Omental fat pad (tissue), 4 donors: Measurements from ENCODE around the gene RTTN. TPM values are rescaled to one million over a fixed set of nuclear protein-coding genes. Genes with fewer than 3 reads are reported as not detected.

ENCODE experiments used
- ATAC-seq: fragments of 150-250 bp; one replicate; pipeline ENCODE4 v1.9.1; 2016; ENCODE audit warnings: mild to moderate bottlenecking, moderate library complexity; ENCODE audit not compliant: low FRiP score
- DNase-seq: peaks from one replicate; pipeline ENCODE4 v3.0.0-alpha.2; 2019; ENCODE audit warnings: low spot score
- CTCF ChIP-seq, 3 donors: fragments of 450-650 bp; IDR thresholded peaks; one replicate each; pipeline ENCODE4 v1.5.1; 2016 to 2017; ENCODE audit warnings: antibody characterized with exemption in 3 of 3, mild to moderate bottlenecking in 3 of 3, moderate library complexity in 2 of 3
- total RNA-seq, 4 donors: library from RNA; depleted of rRNA; stranded (reverse); fragments of >200 nt; gene quantifications; one replicate each; pipeline ENCODE4 v1.1.0, GENCODE V29; 2016

Gene RTTN
- total RNA-seq, 4 donors from 2014 or later, result 9.7 to 23.5 (median 11.0) TPM

- DNase-seq, result no peak
- ATAC-seq, result no peak
- no peak for TF ChIP-seq CTCF (IDR thresholded peaks at IDR 0.05)
These were observed 190.4 kb downstream of the RTTN start for GRCh38 chr18:70015127-70015526.

GRCh38 chr18:70005580-70005979, 199.9 kb downstream of the RTTN start:
- no peak for TF ChIP-seq CTCF (IDR thresholded peaks at IDR 0.05)
- ATAC-seq (no peak), DNase-seq (no peak)

- TF ChIP-seq CTCF (IDR thresholded peaks at IDR 0.05), result no peak
- DNase-seq (no peak), ATAC-seq (no peak)
These were observed 200.8 kb downstream of the RTTN start for GRCh38 chr18:70004696-70005095.

- ATAC-seq, result no peak
- no peak for TF ChIP-seq CTCF (IDR thresholded peaks at IDR 0.05)
- no peak for DNase-seq
These were observed 205.8 kb downstream of the RTTN start for GRCh38 chr18:69999656-70000055.

GRCh38 chr18:69998523-69998987, 206.9 kb downstream of the RTTN start:
- no peak for TF ChIP-seq CTCF (IDR thresholded peaks at IDR 0.05)
- DNase-seq (no peak), ATAC-seq (no peak)

GRCh38 chr18:69996951-69997798, 208.3 kb downstream of the RTTN start:
- TF ChIP-seq CTCF (IDR thresholded peaks at IDR 0.05), result no peak
- no peak for ATAC-seq

GRCh38 chr18:69996417-69996816, 209.1 kb downstream of the RTTN start:
- ATAC-seq, result no peak
- TF ChIP-seq CTCF (IDR thresholded peaks at IDR 0.05), result no peak
- no peak for DNase-seq

More at GRCh38 chr18:69996951-69997798, 208.3 kb downstream of the RTTN start:
- DNase-seq, result no peak
